ENCODE measurements around the gene MYO18A. TPM values are rescaled to one million over a fixed set of nuclear protein-coding genes. Genes with fewer than 3 reads are reported as not detected.

Gene MYO18A
- total and polyA plus RNA-seq, 10 of the 15 experiments (the other 5 are each of a cell fraction or from before 2014, with no cell fraction given): 2.9 to 66.0 (median 24.5) TPM

DNA sequence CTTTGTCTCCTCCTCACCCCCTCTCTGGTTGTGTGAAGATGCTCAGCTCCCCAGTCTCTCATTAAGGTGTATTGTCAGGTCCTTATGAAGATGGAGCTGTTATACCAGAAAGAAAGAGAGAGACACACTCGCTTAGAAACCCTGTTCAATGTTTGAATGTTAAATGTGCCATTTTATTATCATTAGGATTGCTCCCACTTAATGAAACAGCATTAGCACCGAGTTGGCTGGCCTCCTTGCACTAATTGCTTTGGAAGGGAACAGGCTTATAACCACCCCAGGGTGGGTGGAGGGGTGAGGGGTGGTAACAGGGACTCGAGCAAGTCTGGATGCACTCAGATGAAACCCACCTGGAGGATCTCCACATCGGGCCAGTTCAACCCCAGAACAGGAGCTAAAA, 122.8 kb downstream of the MYO18A start (continued):
- TF ChIP-seq, protein P1, sequence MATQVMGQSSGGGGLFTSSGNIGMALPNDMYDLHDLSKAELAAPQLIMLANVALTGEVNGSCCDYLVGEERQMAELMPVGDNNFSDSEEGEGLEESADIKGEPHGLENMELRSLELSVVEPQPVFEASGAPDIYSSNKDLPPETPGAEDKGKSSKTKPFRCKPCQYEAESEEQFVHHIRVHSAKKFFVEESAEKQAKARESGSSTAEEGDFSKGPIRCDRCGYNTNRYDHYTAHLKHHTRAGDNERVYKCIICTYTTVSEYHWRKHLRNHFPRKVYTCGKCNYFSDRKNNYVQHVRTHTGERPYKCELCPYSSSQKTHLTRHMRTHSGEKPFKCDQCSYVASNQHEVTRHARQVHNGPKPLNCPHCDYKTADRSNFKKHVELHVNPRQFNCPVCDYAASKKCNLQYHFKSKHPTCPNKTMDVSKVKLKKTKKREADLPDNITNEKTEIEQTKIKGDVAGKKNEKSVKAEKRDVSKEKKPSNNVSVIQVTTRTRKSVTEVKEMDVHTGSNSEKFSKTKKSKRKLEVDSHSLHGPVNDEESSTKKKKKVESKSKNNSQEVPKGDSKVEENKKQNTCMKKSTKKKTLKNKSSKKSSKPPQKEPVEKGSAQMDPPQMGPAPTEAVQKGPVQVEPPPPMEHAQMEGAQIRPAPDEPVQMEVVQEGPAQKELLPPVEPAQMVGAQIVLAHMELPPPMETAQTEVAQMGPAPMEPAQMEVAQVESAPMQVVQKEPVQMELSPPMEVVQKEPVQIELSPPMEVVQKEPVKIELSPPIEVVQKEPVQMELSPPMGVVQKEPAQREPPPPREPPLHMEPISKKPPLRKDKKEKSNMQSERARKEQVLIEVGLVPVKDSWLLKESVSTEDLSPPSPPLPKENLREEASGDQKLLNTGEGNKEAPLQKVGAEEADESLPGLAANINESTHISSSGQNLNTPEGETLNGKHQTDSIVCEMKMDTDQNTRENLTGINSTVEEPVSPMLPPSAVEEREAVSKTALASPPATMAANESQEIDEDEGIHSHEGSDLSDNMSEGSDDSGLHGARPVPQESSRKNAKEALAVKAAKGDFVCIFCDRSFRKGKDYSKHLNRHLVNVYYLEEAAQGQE (IDR thresholded peaks at IDR 0.05; ENCODE audit: low read depth, low read length): no peak

DNA sequence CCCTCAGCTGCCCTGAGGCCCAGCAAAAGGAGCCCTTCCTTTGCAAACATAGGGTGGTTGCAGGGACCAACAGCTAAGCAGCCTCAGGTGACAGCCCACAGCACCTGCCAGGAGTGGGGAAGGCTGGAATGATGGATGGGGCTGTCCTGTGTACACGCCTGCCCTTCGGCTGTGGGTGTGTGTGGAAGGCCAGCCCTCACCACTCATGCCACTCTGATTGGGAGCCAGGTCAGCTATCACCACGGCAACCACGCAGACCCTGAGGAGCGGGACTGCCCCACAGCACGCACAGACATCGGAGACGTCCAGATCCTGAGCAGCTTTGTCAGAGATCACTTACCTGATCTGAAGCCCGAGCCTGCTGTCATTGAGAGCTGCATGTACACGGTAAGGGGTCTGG, 125.4 kb downstream of the MYO18A start:
- 38% methylated on average over 10 of the region's 10 CpGs for WGBS (ENCODE audit: insufficient coverage, insufficient replicate concordance, low lambda C conversion rate, missing lambda C conversion rate)
- CTCF ChIA-PET: interaction anchor here (1.5 kb wide), 1 partner anchor 89 kb away, joined by 5 read pairs; no protein-coding TSS in a partner anchor
- in situ Hi-C loops (cut with MboI): no loop called here
- POLR2A ChIA-PET: no interaction called here
- H3K4me1 ChIP-seq (ENCODE audit: control insufficient read depth, insufficient read depth, low read length): no peaks in the 10 kb centered on the region
- H3K9me3 ChIP-seq (replicated peaks; ENCODE audit: control insufficient read depth, insufficient read depth, low read length): no peaks in the 10 kb centered on the region
- no peaks in the 10 kb centered on the region for H3K79me2 ChIP-seq (ENCODE audit: control insufficient read depth, insufficient read depth, low read length)
- SMC1A ChIA-PET (ENCODE audit: uncharacterized antibody, unreplicated experiment): interaction anchor here (1.3 kb wide), 1 partner anchor 90 kb away, joined by 3 read pairs; no protein-coding TSS in a partner anchor
- RAD21 ChIA-PET (ENCODE audit: unreplicated experiment): no interaction called here
- BruUV-seq (replicated peaks): no TSS peak
- no peak overlapping the region for H3K4me2 ChIP-seq (ENCODE audit: control insufficient read depth, insufficient read depth)
- H3K27me3 ChIP-seq (replicated peaks in 1 of 2; ENCODE audit: control insufficient read depth in 2 of 2, insufficient read depth in 2 of 2, low read length in 1 of 2): no peaks in the 10 kb centered on the region; a peak in 1 of 4 replicates
- intact Hi-C loops (cut with micrococcal nuclease; ENCODE audit: unreplicated experiment): loop anchor here (10.0 kb wide), 1 partner anchor 80 kb away; no protein-coding TSS in a partner anchor
- no peak overlapping the region for H3K27ac ChIP-seq (ENCODE audit: control insufficient read depth, insufficient read depth)
- DNase-seq (ENCODE audit: low read depth, low spot score): no peak
- no peaks in the 10 kb centered on the region for H4K20me1 ChIP-seq (ENCODE audit: control insufficient read depth, insufficient read depth)
- no peaks in the 10 kb centered on the region for H3K36me3 ChIP-seq (ENCODE audit: control insufficient read depth in 2 of 2, insufficient read depth in 2 of 2, low read length in 1 of 2)
- H3K4me3 ChIP-seq: no peak overlapping the region
- ATAC-seq: no peak
- no peak for FAIRE-seq
- H2AFZ ChIP-seq (ENCODE audit: control insufficient read depth, low read depth, low read length): no peak overlapping the region
- H3K9ac ChIP-seq (ENCODE audit: control insufficient read depth, insufficient read depth, low read length): no peak overlapping the region
- TF ChIP-seq ASH2L (IDR thresholded peaks at IDR 0.05; ENCODE audit: borderline replicate concordance, low read depth) (no peak), YBX1 (IDR thresholded peaks at IDR 0.05) (no peak), NFYA (IDR thresholded peaks at IDR 0.05; ENCODE audit: borderline replicate concordance, low read depth, low read length) (no peak), ZNF274 (IDR thresholded peaks at IDR 0.05; ENCODE audit: insufficient read depth, insufficient read length) (no peak), RCOR1 (conservative IDR thresholded peaks at IDR 0.05; ENCODE audit: low read depth, low read length) (no peak), CHD2 (IDR thresholded peaks at IDR 0.05; ENCODE audit: borderline replicate concordance, low read depth, low read length) (no peak)
- TF ChIP-seq, protein P2, sequence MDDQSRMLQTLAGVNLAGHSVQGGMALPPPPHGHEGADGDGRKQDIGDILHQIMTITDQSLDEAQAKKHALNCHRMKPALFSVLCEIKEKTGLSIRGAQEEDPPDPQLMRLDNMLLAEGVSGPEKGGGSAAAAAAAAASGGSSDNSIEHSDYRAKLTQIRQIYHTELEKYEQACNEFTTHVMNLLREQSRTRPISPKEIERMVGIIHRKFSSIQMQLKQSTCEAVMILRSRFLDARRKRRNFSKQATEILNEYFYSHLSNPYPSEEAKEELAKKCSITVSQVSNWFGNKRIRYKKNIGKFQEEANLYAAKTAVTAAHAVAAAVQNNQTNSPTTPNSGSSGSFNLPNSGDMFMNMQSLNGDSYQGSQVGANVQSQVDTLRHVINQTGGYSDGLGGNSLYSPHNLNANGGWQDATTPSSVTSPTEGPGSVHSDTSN (IDR thresholded peaks at IDR 0.05; ENCODE audit: insufficient replicate concordance, low read depth, low read length): no peak
- TF ChIP-seq, protein P3, sequence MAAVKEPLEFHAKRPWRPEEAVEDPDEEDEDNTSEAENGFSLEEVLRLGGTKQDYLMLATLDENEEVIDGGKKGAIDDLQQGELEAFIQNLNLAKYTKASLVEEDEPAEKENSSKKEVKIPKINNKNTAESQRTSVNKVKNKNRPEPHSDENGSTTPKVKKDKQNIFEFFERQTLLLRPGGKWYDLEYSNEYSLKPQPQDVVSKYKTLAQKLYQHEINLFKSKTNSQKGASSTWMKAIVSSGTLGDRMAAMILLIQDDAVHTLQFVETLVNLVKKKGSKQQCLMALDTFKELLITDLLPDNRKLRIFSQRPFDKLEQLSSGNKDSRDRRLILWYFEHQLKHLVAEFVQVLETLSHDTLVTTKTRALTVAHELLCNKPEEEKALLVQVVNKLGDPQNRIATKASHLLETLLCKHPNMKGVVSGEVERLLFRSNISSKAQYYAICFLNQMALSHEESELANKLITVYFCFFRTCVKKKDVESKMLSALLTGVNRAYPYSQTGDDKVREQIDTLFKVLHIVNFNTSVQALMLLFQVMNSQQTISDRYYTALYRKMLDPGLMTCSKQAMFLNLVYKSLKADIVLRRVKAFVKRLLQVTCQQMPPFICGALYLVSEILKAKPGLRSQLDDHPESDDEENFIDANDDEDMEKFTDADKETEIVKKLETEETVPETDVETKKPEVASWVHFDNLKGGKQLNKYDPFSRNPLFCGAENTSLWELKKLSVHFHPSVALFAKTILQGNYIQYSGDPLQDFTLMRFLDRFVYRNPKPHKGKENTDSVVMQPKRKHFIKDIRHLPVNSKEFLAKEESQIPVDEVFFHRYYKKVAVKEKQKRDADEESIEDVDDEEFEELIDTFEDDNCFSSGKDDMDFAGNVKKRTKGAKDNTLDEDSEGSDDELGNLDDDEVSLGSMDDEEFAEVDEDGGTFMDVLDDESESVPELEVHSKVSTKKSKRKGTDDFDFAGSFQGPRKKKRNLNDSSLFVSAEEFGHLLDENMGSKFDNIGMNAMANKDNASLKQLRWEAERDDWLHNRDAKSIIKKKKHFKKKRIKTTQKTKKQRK (IDR thresholded peaks at IDR 0.05; ENCODE audit: low read depth, low read length): no peak
- TF ChIP-seq, protein P4, sequence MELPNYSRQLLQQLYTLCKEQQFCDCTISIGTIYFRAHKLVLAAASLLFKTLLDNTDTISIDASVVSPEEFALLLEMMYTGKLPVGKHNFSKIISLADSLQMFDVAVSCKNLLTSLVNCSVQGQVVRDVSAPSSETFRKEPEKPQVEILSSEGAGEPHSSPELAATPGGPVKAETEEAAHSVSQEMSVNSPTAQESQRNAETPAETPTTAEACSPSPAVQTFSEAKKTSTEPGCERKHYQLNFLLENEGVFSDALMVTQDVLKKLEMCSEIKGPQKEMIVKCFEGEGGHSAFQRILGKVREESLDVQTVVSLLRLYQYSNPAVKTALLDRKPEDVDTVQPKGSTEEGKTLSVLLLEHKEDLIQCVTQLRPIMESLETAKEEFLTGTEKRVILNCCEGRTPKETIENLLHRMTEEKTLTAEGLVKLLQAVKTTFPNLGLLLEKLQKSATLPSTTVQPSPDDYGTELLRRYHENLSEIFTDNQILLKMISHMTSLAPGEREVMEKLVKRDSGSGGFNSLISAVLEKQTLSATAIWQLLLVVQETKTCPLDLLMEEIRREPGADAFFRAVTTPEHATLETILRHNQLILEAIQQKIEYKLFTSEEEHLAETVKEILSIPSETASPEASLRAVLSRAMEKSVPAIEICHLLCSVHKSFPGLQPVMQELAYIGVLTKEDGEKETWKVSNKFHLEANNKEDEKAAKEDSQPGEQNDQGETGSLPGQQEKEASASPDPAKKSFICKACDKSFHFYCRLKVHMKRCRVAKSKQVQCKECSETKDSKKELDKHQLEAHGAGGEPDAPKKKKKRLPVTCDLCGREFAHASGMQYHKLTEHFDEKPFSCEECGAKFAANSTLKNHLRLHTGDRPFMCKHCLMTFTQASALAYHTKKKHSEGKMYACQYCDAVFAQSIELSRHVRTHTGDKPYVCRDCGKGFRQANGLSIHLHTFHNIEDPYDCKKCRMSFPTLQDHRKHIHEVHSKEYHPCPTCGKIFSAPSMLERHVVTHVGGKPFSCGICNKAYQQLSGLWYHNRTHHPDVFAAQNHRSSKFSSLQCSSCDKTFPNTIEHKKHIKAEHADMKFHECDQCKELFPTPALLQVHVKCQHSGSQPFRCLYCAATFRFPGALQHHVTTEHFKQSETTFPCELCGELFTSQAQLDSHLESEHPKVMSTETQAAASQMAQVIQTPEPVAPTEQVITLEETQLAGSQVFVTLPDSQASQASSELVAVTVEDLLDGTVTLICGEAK (IDR thresholded peaks at IDR 0.05; ENCODE audit: borderline replicate concordance): no peak

Data from GM12878 (cell line).